ENCODE data around the gene MYO1D.

GRCh38 chr17:32913593-32913992 is 36.7 kb upstream of the MYO1D start:
- TF ChIP-seq POLR2A (IDR thresholded peaks at IDR 0.05): no peak
- TF ChIP-seq, protein P1, sequence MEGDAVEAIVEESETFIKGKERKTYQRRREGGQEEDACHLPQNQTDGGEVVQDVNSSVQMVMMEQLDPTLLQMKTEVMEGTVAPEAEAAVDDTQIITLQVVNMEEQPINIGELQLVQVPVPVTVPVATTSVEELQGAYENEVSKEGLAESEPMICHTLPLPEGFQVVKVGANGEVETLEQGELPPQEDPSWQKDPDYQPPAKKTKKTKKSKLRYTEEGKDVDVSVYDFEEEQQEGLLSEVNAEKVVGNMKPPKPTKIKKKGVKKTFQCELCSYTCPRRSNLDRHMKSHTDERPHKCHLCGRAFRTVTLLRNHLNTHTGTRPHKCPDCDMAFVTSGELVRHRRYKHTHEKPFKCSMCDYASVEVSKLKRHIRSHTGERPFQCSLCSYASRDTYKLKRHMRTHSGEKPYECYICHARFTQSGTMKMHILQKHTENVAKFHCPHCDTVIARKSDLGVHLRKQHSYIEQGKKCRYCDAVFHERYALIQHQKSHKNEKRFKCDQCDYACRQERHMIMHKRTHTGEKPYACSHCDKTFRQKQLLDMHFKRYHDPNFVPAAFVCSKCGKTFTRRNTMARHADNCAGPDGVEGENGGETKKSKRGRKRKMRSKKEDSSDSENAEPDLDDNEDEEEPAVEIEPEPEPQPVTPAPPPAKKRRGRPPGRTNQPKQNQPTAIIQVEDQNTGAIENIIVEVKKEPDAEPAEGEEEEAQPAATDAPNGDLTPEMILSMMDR (IDR thresholded peaks at IDR 0.05): no peak

Measured in body of pancreas (tissue), 4 donors.